NB4 (cell line): ENCODE results near the gene SLC51A.

Source experiments
- CTCF ChIP-seq: IDR thresholded peaks from one replicate; pipeline ENCODE4 v1.5.1; 2012; ENCODE audit warnings: low read depth, low read length
- MYC ChIP-seq: IDR thresholded peaks from 2 replicates; pipeline ENCODE4 v1.6.1; 2011; ENCODE audit warnings: low read depth, low read length
- POLR2A ChIP-seq: IDR thresholded peaks from 2 replicates; pipeline ENCODE4 v1.6.1; 2011; ENCODE audit warnings: mild to moderate bottlenecking; ENCODE audit not compliant: insufficient read length; ENCODE audit errors: extremely low read depth
- TF ChIP-seq, protein P1 (sequence below): IDR thresholded peaks from 2 replicates; pipeline ENCODE4 v1.6.1; 2011; ENCODE audit warnings: low read depth, low read length

DNA sequence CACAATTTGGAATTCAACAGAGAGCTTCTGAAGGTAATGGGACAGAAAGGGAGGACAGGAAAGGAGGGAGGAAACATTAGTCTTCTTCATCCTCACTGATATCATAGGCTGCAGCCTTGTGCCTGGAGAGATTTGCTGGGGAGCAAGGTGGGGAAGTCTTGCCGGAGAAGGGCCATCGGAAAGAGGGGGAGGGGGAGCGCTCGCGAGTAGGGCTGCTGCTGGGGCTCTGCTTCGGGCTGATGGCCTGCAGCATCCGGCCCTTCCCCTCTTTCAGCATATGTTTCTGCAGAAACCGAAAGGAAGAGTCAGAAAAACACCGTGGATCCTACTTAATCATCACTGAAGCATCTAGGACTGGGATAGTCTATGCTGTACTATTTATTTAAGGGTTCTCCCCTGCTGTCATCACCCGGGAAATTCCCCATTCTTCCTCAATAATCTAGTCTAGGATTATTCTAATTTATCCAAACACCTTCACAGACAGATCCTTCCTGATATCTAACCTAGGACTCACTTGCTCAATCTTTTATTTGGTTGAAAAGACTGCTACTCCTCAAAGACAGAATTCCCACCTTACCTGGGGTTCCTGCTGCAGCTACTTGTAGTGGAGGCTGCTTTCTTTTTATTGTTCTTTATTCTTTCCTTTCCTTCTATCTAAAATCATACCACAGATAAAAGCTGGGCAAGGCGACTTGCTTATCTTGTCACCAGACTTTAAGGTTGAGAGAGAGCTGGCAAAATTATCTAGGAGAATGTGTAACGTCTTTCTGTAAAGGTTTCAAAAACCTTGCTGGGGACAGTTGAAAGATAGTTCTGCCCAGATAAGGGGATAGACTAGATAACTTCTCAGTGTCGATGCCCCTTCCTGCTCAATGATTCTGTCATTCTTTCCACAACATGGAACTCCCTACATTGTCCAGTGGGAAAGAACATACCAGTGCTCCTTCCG is 22.6 kb downstream of the SLC51A start:
- TF ChIP-seq POLR2A (no peak), CTCF (no peak), MYC (no peak)
- TF ChIP-seq, protein P1, sequence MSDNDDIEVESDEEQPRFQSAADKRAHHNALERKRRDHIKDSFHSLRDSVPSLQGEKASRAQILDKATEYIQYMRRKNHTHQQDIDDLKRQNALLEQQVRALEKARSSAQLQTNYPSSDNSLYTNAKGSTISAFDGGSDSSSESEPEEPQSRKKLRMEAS, result no peak
